Ovary (tissue), 9 donors: ENCODE data around the gene GINM1. TPM values are rescaled to one million over a fixed set of nuclear protein-coding genes. Genes with fewer than 3 reads are reported as not detected.

Experiments used
- DNase-seq, 5 donors: peaks; one replicate each; pipeline ENCODE4 v3.0.0-alpha.2; 2019 to 2020
- H3K27ac ChIP-seq, 2 donors: fragments of 200-600 bp; one replicate each; pipeline versions ENCODE4 v1.5.1 to v1.8.0; 2019 to 2022
- H3K27me3 ChIP-seq: fragments of 200-600 bp; one replicate; pipeline ENCODE4 v1.8.0; 2022
- H3K36me3 ChIP-seq: fragments of 200-600 bp; sonication (generic); one replicate; pipeline ENCODE4 v1.5.1; 2019
- H3K4me1 ChIP-seq: one replicate; pipeline ENCODE4 v1.8.1; 2013; ENCODE audit warnings: mild to moderate bottlenecking, moderate library complexity; ENCODE audit not compliant: insufficient read depth
- H3K4me3 ChIP-seq: fragments of 200-600 bp; sonication (generic); one replicate; pipeline ENCODE4 v1.5.1; 2017
- H3K9me3 ChIP-seq, 2 donors: fragments of 200-600 bp in 1 of 2; sonication (generic) in 1 of 2; one replicate each; pipeline versions ENCODE4 v1.5.1 to v1.8.1; 2013 to 2019; ENCODE audit warnings: mild to moderate bottlenecking in 1 of 2, moderate library complexity in 1 of 2
- EP300 ChIP-seq: sonication (generic); formaldehyde crosslinking; IDR thresholded peaks from one replicate; pipeline ENCODE4 v1.6.1; 2017; ENCODE audit warnings: antibody characterized with exemption
- POLR2A ChIP-seq: fragments of 450-650 bp; IDR thresholded peaks from one replicate; pipeline ENCODE4 v1.6.1; 2017; ENCODE audit warnings: antibody characterized with exemption, mild to moderate bottlenecking, moderate library complexity
- WGBS, 3 donors: extraction: QIAGEN DNeasy Blood & Tissue Kit in 1 of 3; methylation state at CpG; one replicate each; pipeline versions ENCODE4 v1.1.5 to v1.1.7; 2013 to 2017; 5-methylcytosine and 5-hydroxymethylcytosine counted together
- intact Hi-C, 4 donors: fragments of 100-400 bp; cut with DNase I; formaldehyde crosslinking; loops; one replicate each; pipeline versions ENCODE4 v1.11.0 to v1.15.1; 2022 to 2023
- polyA plus RNA-seq, 2 donors: library from polyadenylated mRNA; stranded (reverse); fragments of 200-250 nt in 1 of 2; fragments of 350-450 nt in 1 of 2; fragmentation: Illumina TruSeq in 1 of 2; extraction: RNeasy Lipid Tissue Mini Kit (QIAGEN cat#74804) in 1 of 2; gene quantifications; one replicate each; pipeline ENCODE4 v1.2.3, GENCODE V29; 2013 to 2014
- total RNA-seq, 7 donors: library from RNA; depleted of rRNA in 2 of 7; stranded (reverse); fragments of >200 nt in 2 of 7; fragmentation: NEBNext Ultra II Directional in 3 of 7; extraction: Animal tissue kit (Norgen Biotek cat#: 25700) in 3 of 7; gene quantifications; one replicate each; pipeline versions ENCODE4 v1.1.0 to v1.2.4, GENCODE V29; 2016 to 2023
- TF ChIP-seq, protein P1 (sequence below), 3 donors: fragments of 450-650 bp in 2 of 3; fragments of 200-600 bp in 1 of 3; IDR thresholded peaks; one replicate each; pipeline versions ENCODE4 v1.5.1 to v1.8.0; 2016 to 2022; ENCODE audit warnings: antibody characterized with exemption in 3 of 3, mild to moderate bottlenecking in 1 of 3
- donor health status: DM: no; HTN: no; CAD: no; lungs with moderate emphysema.
- donor health status: DM: no; HTN: no; CAD: no.
- donor health status: Bipolar disorder and iron deficiency.
- donor health status: DM: yes; HTN: yes; CAD: no.
- donor health status: DM: no; HTN: no; CAD: no.
- donor health status: DM: yes; HTN: yes; CAD: no.

Gene GINM1
- total and polyA plus RNA-seq, 9 donors: 50.4 to 82.6 (median 62.9) TPM

DNA sequence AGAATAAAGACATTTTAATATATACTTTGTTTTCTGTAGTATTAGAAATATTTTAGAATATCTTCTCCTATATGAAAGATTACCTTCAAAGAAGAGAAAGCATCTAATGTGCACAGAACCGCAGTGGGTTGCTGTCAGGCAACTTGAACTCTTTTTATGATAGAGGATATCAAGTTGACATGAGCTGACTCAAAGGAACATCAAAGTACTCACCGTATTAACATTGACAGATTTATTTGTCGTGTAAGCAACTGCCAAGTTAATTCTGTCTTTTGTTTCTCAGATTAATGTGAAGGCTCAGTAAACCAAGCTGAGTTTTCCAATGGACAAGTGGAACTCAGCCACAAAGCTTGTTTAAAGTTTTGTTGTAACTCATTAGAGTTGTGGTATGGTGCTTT, 2.2 kb upstream of the GINM1 start:
- DNase-seq: no peak
- 58 to 67% (median 66%) methylated on average over 3 of the region's 3 CpGs for WGBS, 3 donors
- H3K9me3 ChIP-seq: no peaks in the 10 kb centered on the region
- H3K4me1 ChIP-seq: no peaks in the 10 kb centered on the region
- no peak overlapping the region for H3K27ac ChIP-seq
- no peaks in the 10 kb centered on the region for H3K36me3 ChIP-seq
- H3K4me3 ChIP-seq: no peak overlapping the region
- TF ChIP-seq, protein P1, sequence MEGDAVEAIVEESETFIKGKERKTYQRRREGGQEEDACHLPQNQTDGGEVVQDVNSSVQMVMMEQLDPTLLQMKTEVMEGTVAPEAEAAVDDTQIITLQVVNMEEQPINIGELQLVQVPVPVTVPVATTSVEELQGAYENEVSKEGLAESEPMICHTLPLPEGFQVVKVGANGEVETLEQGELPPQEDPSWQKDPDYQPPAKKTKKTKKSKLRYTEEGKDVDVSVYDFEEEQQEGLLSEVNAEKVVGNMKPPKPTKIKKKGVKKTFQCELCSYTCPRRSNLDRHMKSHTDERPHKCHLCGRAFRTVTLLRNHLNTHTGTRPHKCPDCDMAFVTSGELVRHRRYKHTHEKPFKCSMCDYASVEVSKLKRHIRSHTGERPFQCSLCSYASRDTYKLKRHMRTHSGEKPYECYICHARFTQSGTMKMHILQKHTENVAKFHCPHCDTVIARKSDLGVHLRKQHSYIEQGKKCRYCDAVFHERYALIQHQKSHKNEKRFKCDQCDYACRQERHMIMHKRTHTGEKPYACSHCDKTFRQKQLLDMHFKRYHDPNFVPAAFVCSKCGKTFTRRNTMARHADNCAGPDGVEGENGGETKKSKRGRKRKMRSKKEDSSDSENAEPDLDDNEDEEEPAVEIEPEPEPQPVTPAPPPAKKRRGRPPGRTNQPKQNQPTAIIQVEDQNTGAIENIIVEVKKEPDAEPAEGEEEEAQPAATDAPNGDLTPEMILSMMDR (IDR thresholded peaks at IDR 0.05): no peak
- TF ChIP-seq EP300 (no peak), POLR2A (no peak)
- no peaks in the 10 kb centered on the region for H3K27me3 ChIP-seq
- intact Hi-C loops: no loop called here

DNA sequence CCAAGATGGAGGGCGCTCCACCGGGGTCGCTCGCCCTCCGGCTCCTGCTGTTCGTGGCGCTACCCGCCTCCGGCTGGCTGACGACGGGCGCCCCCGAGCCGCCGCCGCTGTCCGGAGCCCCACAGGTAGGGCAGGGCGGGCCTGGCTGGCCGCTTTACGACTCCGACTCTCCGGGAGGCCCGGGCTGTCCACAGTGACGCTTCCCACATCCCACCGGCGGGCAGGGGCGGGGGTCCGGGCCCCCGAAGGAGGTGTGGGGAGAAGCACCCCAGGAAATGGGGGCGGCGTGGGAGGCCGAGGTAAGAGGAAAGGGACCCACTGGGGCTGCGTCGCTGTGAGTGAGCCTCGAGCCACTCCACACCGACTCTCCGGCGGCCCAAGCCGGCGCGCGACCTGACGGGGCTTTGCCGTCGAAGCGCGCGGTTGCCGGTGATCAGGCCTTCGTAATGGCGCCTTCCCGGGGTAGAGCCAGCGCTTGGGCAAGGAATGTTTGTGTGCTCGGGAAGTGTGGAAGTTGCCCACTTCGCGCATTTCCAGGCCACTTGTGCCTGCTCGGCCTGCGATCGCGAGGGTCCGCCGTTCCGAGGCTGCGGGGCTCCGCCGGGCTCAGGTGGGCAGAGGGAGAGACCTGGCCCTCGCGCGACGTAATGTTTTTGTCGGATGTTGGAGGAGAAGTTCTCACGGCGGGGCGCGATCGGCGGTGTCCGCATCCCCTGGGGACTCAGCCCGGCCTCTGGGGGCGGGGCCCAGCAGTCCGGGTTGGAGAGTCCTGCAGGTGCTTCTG, 427 bp downstream of the GINM1 start:
- DNase-seq: peak; percentile 47 to 71 (median 59)
- peak overlapping the region; percentile 91 for H3K4me3 ChIP-seq
- no peaks in the 10 kb centered on the region for H3K4me1 ChIP-seq
- TF ChIP-seq, protein P1 (IDR thresholded peaks at IDR 0.05): no peak
- peak; percentile 50 for TF ChIP-seq POLR2A
- H3K27ac ChIP-seq: peak overlapping the region; percentile 86 to 90
- no peaks in the 10 kb centered on the region for H3K9me3 ChIP-seq
- intact Hi-C loops: no loop called here
- no peaks in the 10 kb centered on the region for H3K36me3 ChIP-seq
- 0% methylated on average over 59 to 81 of the region's 81 CpGs for WGBS, 3 donors
- H3K27me3 ChIP-seq: no peaks in the 10 kb centered on the region

DNA sequence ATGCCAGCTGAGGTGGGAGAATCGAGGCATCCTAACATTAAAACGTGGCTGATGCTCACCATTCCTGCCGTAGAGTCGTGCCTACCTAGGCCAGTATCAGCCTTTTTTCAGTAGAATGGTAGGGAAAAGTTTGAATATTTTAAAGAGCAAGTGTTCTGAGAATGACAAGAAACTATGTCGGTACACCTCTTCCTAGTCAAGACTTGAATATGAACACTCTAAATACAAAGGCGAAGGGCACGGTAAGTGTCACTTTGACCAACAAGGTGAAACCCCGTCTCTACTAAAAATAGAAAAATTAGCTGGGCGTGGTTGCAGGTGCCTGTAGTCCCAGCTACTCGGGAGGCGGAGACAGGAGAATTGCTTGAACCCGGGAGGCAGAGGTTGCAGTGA, 1.0 kb downstream of the GINM1 start:
- WGBS, 3 donors: 40 to 45% (median 43%) methylated on average over 12 of the region's 12 CpGs
- no peaks in the 10 kb centered on the region for H3K27me3 ChIP-seq
- H3K9me3 ChIP-seq: no peaks in the 10 kb centered on the region
- TF ChIP-seq EP300 (no peak), POLR2A (no peak)
- TF ChIP-seq, protein P1 (IDR thresholded peaks at IDR 0.05): no peak
- peak overlapping the region; percentile 91 for H3K4me3 ChIP-seq
- intact Hi-C loops: no loop called here
- no peaks in the 10 kb centered on the region for H3K36me3 ChIP-seq
- DNase-seq: no peak
- H3K4me1 ChIP-seq: no peaks in the 10 kb centered on the region
- peak overlapping the region; percentile 86 to 90 for H3K27ac ChIP-seq

DNA sequence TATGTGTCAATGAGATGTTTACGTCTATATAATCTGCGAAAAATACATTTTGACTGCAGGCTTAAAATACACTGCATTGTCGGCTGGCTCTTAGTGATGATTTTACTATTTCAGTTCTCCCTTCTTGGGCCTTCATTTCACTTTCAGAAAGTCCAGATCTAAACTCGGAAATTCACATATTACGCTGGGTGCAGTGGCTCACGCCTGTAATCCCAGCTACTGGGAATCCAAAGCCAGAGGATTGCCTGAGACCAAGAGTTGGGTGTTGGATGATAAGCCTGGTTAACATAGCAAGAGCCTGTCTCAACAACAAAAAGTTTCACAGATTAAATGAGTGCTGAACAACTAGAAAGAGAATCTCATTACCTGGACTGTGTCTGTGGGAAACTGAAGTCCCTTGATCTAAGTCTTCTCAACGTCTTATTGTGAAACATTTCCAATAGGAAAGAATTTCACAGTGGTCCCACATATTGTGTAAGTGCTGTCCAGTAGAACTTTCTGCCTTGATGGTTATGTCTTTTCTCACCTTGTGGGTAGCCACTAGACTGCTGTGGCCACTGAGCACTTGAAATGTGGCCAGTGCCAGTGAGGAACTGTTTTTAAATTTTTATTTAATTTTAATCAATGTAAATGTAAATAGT, 1.9 kb downstream of the GINM1 start:
- no peak overlapping the region for H3K4me3 ChIP-seq
- intact Hi-C loops: no loop called here
- no peaks in the 10 kb centered on the region for H3K9me3 ChIP-seq
- no peak overlapping the region for H3K27ac ChIP-seq
- no peak for DNase-seq
- H3K36me3 ChIP-seq: no peaks in the 10 kb centered on the region
- no peaks in the 10 kb centered on the region for H3K4me1 ChIP-seq
- H3K27me3 ChIP-seq: no peaks in the 10 kb centered on the region
- 87% methylated on average over 7 of the region's 7 CpGs for WGBS, 3 donors
- TF ChIP-seq EP300 (no peak), POLR2A (no peak)
- TF ChIP-seq, protein P1 (IDR thresholded peaks at IDR 0.05): no peak
